ENCODE data around the gene TRIP6. TPM values are rescaled to one million over a fixed set of nuclear protein-coding genes. Genes with fewer than 3 reads are reported as not detected.
A peak's percentile ranks its signal among the peaks of the same experiment; 100 is the strongest.

Gene TRIP6
- total RNA-seq, 1 experiment from 2014 or later, result 102 TPM

- RAD21 ChIA-PET (ENCODE audit: low non-redundant PET in 1 of 2, low total read pairs in 2 of 2, uncharacterized antibody in 2 of 2, unreplicated experiment in 2 of 2), result no interaction called here
- no peak for DNase-seq (ENCODE audit: low read depth, low spot score)
- BruUV-seq (replicated peaks), result TSS peak; percentile 67
- POLR2A ChIA-PET, result interaction anchor here (2.7 kb wide), 1 partner anchor 13 kb away, joined by 31 read pairs; the partner anchor contains the start of gene SRRT
- CTCF ChIA-PET, result no interaction called here
- Histone ChIP-seq H4K20me1 (ENCODE audit: insufficient read depth) (no peaks in the 10 kb centered on the region), H3K4me3 (replicated peaks in 1 of 2; ENCODE audit: low read depth in 1 of 2, low read length in 2 of 2) (peak overlapping the region; percentile 68 to 83), H2AFZ (ENCODE audit: low read depth, low read length, poor library complexity, severe bottlenecking) (no peak overlapping the region), H3K4me1 (ENCODE audit: control insufficient read depth in 1 of 2, insufficient read depth in 2 of 2, low read length in 2 of 2) (peaks cover 8 to 45% of the 10 kb centered on the region in 2 experiments), H3K9ac (ENCODE audit: low read length) (peak overlapping the region; percentile 97), H3K9me2 (ENCODE audit: insufficient read depth) (no peaks in the 10 kb centered on the region), H3K36me3 (ENCODE audit: control insufficient read depth in 1 of 2, insufficient read depth in 2 of 2, low read length in 2 of 2) (peaks cover 32 to 55% of the 10 kb centered on the region in 2 experiments; a peak in 3 of 4 replicates), H3K4me2 (ENCODE audit: low read length) (peak overlapping the region; percentile 98), H3K9me3 (ENCODE audit: control insufficient read depth in 1 of 2, insufficient read depth in 1 of 2, low read depth in 1 of 2, low read length in 2 of 2) (no peaks in the 10 kb centered on the region), H3K79me2 (ENCODE audit: insufficient read depth, low read length) (peaks cover 51% of the 10 kb centered on the region), H3K27ac (ENCODE audit: low read depth, low read length) (peak overlapping the region; percentile 78), H3K27me3 (ENCODE audit: insufficient read depth, low read length) (no peaks in the 10 kb centered on the region)
- no peak for ATAC-seq
- TF ChIP-seq POLR2AphosphoS5 (IDR thresholded peaks at IDR 0.05; ENCODE audit: low read depth, low read length) (no peak), MAX (IDR thresholded peaks at IDR 0.05) (no peak), JUND (IDR thresholded peaks at IDR 0.05) (no peak), ATF3 (IDR thresholded peaks at IDR 0.05) (no peak), EZH2phosphoT487 (IDR thresholded peaks at IDR 0.05; ENCODE audit: borderline replicate concordance) (no peak)
- intact Hi-C loops (cut with micrococcal nuclease), result no loop called here
Observed at GRCh38 chr7:100888291-100888987, 21.3 kb downstream of the TRIP6 start.

GRCh38 chr7:100888988-100889750 lies 22.0 kb downstream of the TRIP6 start, which contains the start of gene UFSP1:
UFSP1 (minus strand) TSS chr7:100889715; CDS start chr7:100889271, 444 bp downstream.
- Histone ChIP-seq H3K79me2 (ENCODE audit: insufficient read depth, low read length) (peaks cover 44% of the 10 kb centered on the region), H4K20me1 (ENCODE audit: insufficient read depth) (no peaks in the 10 kb centered on the region), H3K4me1 (ENCODE audit: control insufficient read depth in 1 of 2, insufficient read depth in 2 of 2, low read length in 2 of 2) (peaks cover 8 to 45% of the 10 kb centered on the region in 2 experiments), H3K4me2 (ENCODE audit: low read length) (peak within 1 kb of the TSS; percentile 98), H3K9ac (ENCODE audit: low read length) (peak within 1 kb of the TSS; percentile 97), H3K27me3 (ENCODE audit: insufficient read depth, low read length) (no peaks in the 10 kb centered on the region), H3K36me3 (ENCODE audit: control insufficient read depth in 1 of 2, insufficient read depth in 2 of 2, low read length in 2 of 2) (peaks cover 31 to 48% of the 10 kb centered on the region in 2 experiments; a peak in 3 of 4 replicates), H2AFZ (ENCODE audit: low read depth, low read length, poor library complexity, severe bottlenecking) (no peak within 1 kb of the TSS), H3K9me3 (ENCODE audit: control insufficient read depth in 1 of 2, insufficient read depth in 1 of 2, low read depth in 1 of 2, low read length in 2 of 2) (no peaks in the 10 kb centered on the region), H3K27ac (ENCODE audit: low read depth, low read length) (peak within 1 kb of the TSS; percentile 85), H3K9me2 (ENCODE audit: insufficient read depth) (no peaks in the 10 kb centered on the region), H3K4me3 (replicated peaks in 1 of 2; ENCODE audit: low read depth in 1 of 2, low read length in 2 of 2) (peak within 1 kb of the TSS; percentile 68 to 83)
- peak; percentile 21 for DNase-seq (ENCODE audit: low read depth, low spot score)
- TF ChIP-seq SIN3A (IDR thresholded peaks at IDR 0.05; ENCODE audit: low read depth), result no peak
- TF ChIP-seq POLR2AphosphoS5 (IDR thresholded peaks at IDR 0.05; ENCODE audit: low read depth, low read length), result peak; percentile 77
- TF ChIP-seq POLR2A (IDR thresholded peaks at IDR 0.05; ENCODE audit: borderline replicate concordance, extremely low read depth, insufficient read depth, insufficient read length), result peak; percentile 46
- TF ChIP-seq ZFX (IDR thresholded peaks at IDR 0.05), result peak; percentile 99
- no peak for TF ChIP-seq EGR1 (IDR thresholded peaks at IDR 0.05; ENCODE audit: low read depth)
- ChIA-PET RAD21 (ENCODE audit: low non-redundant PET in 1 of 2, low total read pairs in 2 of 2, uncharacterized antibody in 2 of 2, unreplicated experiment in 2 of 2) (interaction anchor here (0.6 to 0.9 kb wide), 5 partner anchors 14 to 303 kb away, joined by 3 to 7 read pairs (median 4); partner anchors contain the start of genes EPHB4 (in 1 of the 2) and SRRT (in 1 of the 2)), POLR2A (interaction anchor here (0.5 to 2.7 kb wide), 15 partner anchors 11 to 328 kb away, joined by 3 to 31 read pairs (median 4); partner anchors contain the start of genes MOSPD3, PLOD3, POP7 and SLC12A9), CTCF (interaction anchor here (0.7 to 1.6 kb wide), 11 partner anchors 9 to 394 kb away, joined by 3 to 8 read pairs (median 4); partner anchors contain the start of genes POP7, SRRT and ZNHIT1)
- intact Hi-C loops (cut with micrococcal nuclease), result no loop called here
- no TSS peak for BruUV-seq (replicated peaks)
- peak; percentile 59 for ATAC-seq

Measured in HCT116 (cell line).